Measurements from ENCODE around the gene IQGAP1.
"Not testable (repeated sequence)": the region's sequence is repeated elsewhere in the genome, so short reads cannot be mapped to it uniquely, and the experiment has no call there.

Gene IQGAP1

GRCh38 chr15:90495067-90495466 is 107.0 kb downstream of the IQGAP1 start:
- H3K27me3 ChIP-seq (ENCODE audit: control insufficient read depth in 1 of 2, insufficient read depth in 2 of 2, low read length in 2 of 2): no peaks in the 10 kb centered on the region
- H3K9me3 ChIP-seq (ENCODE audit: control insufficient read depth in 1 of 2, low read length in 2 of 2): no peaks in the 10 kb centered on the region
- no peaks in the 10 kb centered on the region for H3K4me1 ChIP-seq (ENCODE audit: control insufficient read depth in 1 of 2, insufficient read depth in 2 of 2, low read length in 2 of 2)
- H3K4me3 ChIP-seq (ENCODE audit: low read depth in 1 of 2, low read length in 2 of 2): no peak overlapping the region
- H3K36me3 ChIP-seq (ENCODE audit: control insufficient read depth in 1 of 2, insufficient read depth in 2 of 2, low read length in 2 of 2): peaks cover 49 to 82% of the 10 kb centered on the region in 2 donors
- H3K27ac ChIP-seq (ENCODE audit: low read depth, low read length): no peak overlapping the region
- H3K9ac ChIP-seq (ENCODE audit: low read depth in 1 of 2, low read length in 2 of 2): no peak overlapping the region

GRCh38 chr15:90496791-90497190 is 108.7 kb downstream of the IQGAP1 start:
- no peak overlapping the region for H3K9ac ChIP-seq (ENCODE audit: low read depth in 1 of 2, low read length in 2 of 2)
- H3K36me3 ChIP-seq (ENCODE audit: control insufficient read depth in 1 of 2, insufficient read depth in 2 of 2, low read length in 2 of 2): peaks cover 50 to 75% of the 10 kb centered on the region in 2 donors

GRCh38 chr15:90497376-90497775 is 109.3 kb downstream of the IQGAP1 start:
- H3K9ac ChIP-seq (ENCODE audit: low read depth in 1 of 2, low read length in 2 of 2): no peak overlapping the region
- H3K9me3 ChIP-seq (ENCODE audit: control insufficient read depth in 1 of 2, low read length in 2 of 2): no peaks in the 10 kb centered on the region
- no peaks in the 10 kb centered on the region for H3K27me3 ChIP-seq (ENCODE audit: control insufficient read depth in 1 of 2, insufficient read depth in 2 of 2, low read length in 2 of 2)
- H3K4me1 ChIP-seq (ENCODE audit: control insufficient read depth in 1 of 2, insufficient read depth in 2 of 2, low read length in 2 of 2): no peaks in the 10 kb centered on the region
- H3K4me3 ChIP-seq (ENCODE audit: low read depth in 1 of 2, low read length in 2 of 2): no peak overlapping the region
- H3K36me3 ChIP-seq (ENCODE audit: control insufficient read depth in 1 of 2, insufficient read depth in 2 of 2, low read length in 2 of 2): peaks cover 49 to 75% of the 10 kb centered on the region in 2 donors
- H3K27ac ChIP-seq (ENCODE audit: low read depth, low read length): no peak overlapping the region

More at GRCh38 chr15:90496791-90497190, 108.7 kb downstream of the IQGAP1 start:
- no peaks in the 10 kb centered on the region for H3K27me3 ChIP-seq (ENCODE audit: control insufficient read depth in 1 of 2, insufficient read depth in 2 of 2, low read length in 2 of 2)
- no peaks in the 10 kb centered on the region for H3K4me1 ChIP-seq (ENCODE audit: control insufficient read depth in 1 of 2, insufficient read depth in 2 of 2, low read length in 2 of 2)
- no peaks in the 10 kb centered on the region for H3K9me3 ChIP-seq (ENCODE audit: control insufficient read depth in 1 of 2, low read length in 2 of 2)
- H3K27ac ChIP-seq (ENCODE audit: low read depth, low read length): no peak overlapping the region
- H3K4me3 ChIP-seq (ENCODE audit: low read depth in 1 of 2, low read length in 2 of 2): no peak overlapping the region

- Histone ChIP-seq H3K9ac (ENCODE audit: low read depth in 1 of 2, low read length in 2 of 2) (no peak overlapping the region), H3K27me3 (ENCODE audit: control insufficient read depth in 1 of 2, insufficient read depth in 2 of 2, low read length in 2 of 2) (no peaks in the 10 kb centered on the region), H3K36me3 (ENCODE audit: control insufficient read depth in 1 of 2, insufficient read depth in 2 of 2, low read length in 2 of 2) (peaks cover 45 to 71% of the 10 kb centered on the region in 2 donors), H3K4me1 (ENCODE audit: control insufficient read depth in 1 of 2, insufficient read depth in 2 of 2, low read length in 2 of 2) (no peaks in the 10 kb centered on the region), H3K9me3 (ENCODE audit: control insufficient read depth in 1 of 2, low read length in 2 of 2) (no peaks in the 10 kb centered on the region), H3K27ac (ENCODE audit: low read depth, low read length) (no peak overlapping the region), H3K4me3 (ENCODE audit: low read depth in 1 of 2, low read length in 2 of 2) (no peak overlapping the region)
These were observed 109.9 kb downstream of the IQGAP1 start for GRCh38 chr15:90497912-90498311.

- Histone ChIP-seq H3K27me3 (ENCODE audit: control insufficient read depth in 1 of 2, insufficient read depth in 2 of 2, low read length in 2 of 2) (no peaks in the 10 kb centered on the region), H3K4me3 (ENCODE audit: low read depth in 1 of 2, low read length in 2 of 2) (no peak overlapping the region), H3K9me3 (ENCODE audit: control insufficient read depth in 1 of 2, low read length in 2 of 2) (no peaks in the 10 kb centered on the region), H3K36me3 (ENCODE audit: control insufficient read depth in 1 of 2, insufficient read depth in 2 of 2, low read length in 2 of 2) (peaks cover 34 to 49% of the 10 kb centered on the region in 2 donors), H3K27ac (ENCODE audit: low read depth, low read length) (no peak overlapping the region), H3K9ac (ENCODE audit: low read depth in 1 of 2, low read length in 2 of 2) (no peak overlapping the region), H3K4me1 (ENCODE audit: control insufficient read depth in 1 of 2, insufficient read depth in 2 of 2, low read length in 2 of 2) (no peaks in the 10 kb centered on the region)
These were observed 112.1 kb downstream of the IQGAP1 start for GRCh38 chr15:90500171-90500570.

GRCh38 chr15:90501898-90502297 is 113.9 kb downstream of the IQGAP1 start:
- Histone ChIP-seq H3K9me3 (ENCODE audit: control insufficient read depth in 1 of 2, low read length in 2 of 2) (no peaks in the 10 kb centered on the region), H3K4me1 (ENCODE audit: control insufficient read depth in 1 of 2, insufficient read depth in 2 of 2, low read length in 2 of 2) (no peaks in the 10 kb centered on the region), H3K27ac (ENCODE audit: low read depth, low read length) (no peak overlapping the region), H3K27me3 (ENCODE audit: control insufficient read depth in 1 of 2, insufficient read depth in 2 of 2, low read length in 2 of 2) (no peaks in the 10 kb centered on the region), H3K4me3 (ENCODE audit: low read depth in 1 of 2, low read length in 2 of 2) (no peak overlapping the region), H3K9ac (ENCODE audit: low read depth in 1 of 2, low read length in 2 of 2) (no peak overlapping the region), H3K36me3 (ENCODE audit: control insufficient read depth in 1 of 2, insufficient read depth in 2 of 2, low read length in 2 of 2) (peaks cover 29 to 40% of the 10 kb centered on the region in 2 donors)

GRCh38 chr15:90510781-90511180 is 122.7 kb downstream of the IQGAP1 start:
- not testable (repeated sequence) for H3K27ac ChIP-seq (ENCODE audit: low read depth, low read length); H3K36me3 ChIP-seq (ENCODE audit: control insufficient read depth in 1 of 2, insufficient read depth in 2 of 2, low read length in 2 of 2); H3K4me3 ChIP-seq (ENCODE audit: low read depth in 1 of 2, low read length in 2 of 2); H3K9me3 ChIP-seq (ENCODE audit: control insufficient read depth in 1 of 2, low read length in 2 of 2); H3K9ac ChIP-seq (ENCODE audit: low read depth in 1 of 2, low read length in 2 of 2); H3K4me1 ChIP-seq (ENCODE audit: control insufficient read depth in 1 of 2, insufficient read depth in 2 of 2, low read length in 2 of 2); H3K27me3 ChIP-seq (ENCODE audit: control insufficient read depth in 1 of 2, insufficient read depth in 2 of 2, low read length in 2 of 2)

GRCh38 chr15:90511211-90511618 is 123.2 kb downstream of the IQGAP1 start:
- H3K4me1 ChIP-seq (ENCODE audit: control insufficient read depth in 1 of 2, insufficient read depth in 2 of 2, low read length in 2 of 2); H3K9me3 ChIP-seq (ENCODE audit: control insufficient read depth in 1 of 2, low read length in 2 of 2); H3K4me3 ChIP-seq (ENCODE audit: low read depth in 1 of 2, low read length in 2 of 2); H3K36me3 ChIP-seq (ENCODE audit: control insufficient read depth in 1 of 2, insufficient read depth in 2 of 2, low read length in 2 of 2); H3K9ac ChIP-seq (ENCODE audit: low read depth in 1 of 2, low read length in 2 of 2); H3K27me3 ChIP-seq (ENCODE audit: control insufficient read depth in 1 of 2, insufficient read depth in 2 of 2, low read length in 2 of 2); H3K27ac ChIP-seq (ENCODE audit: low read depth, low read length): not testable (repeated sequence)

- Histone ChIP-seq H3K9ac (ENCODE audit: low read depth in 1 of 2, low read length in 2 of 2) (no peak overlapping the region), H3K4me1 (ENCODE audit: control insufficient read depth in 1 of 2, insufficient read depth in 2 of 2, low read length in 2 of 2) (no peaks in the 10 kb centered on the region), H3K27ac (ENCODE audit: low read depth, low read length) (no peak overlapping the region), H3K27me3 (ENCODE audit: control insufficient read depth in 1 of 2, insufficient read depth in 2 of 2, low read length in 2 of 2) (no peaks in the 10 kb centered on the region), H3K4me3 (ENCODE audit: low read depth in 1 of 2, low read length in 2 of 2) (no peak overlapping the region), H3K9me3 (ENCODE audit: control insufficient read depth in 1 of 2, low read length in 2 of 2) (peaks cover 5 to 7% of the 10 kb centered on the region in 2 donors), H3K36me3 (ENCODE audit: control insufficient read depth in 1 of 2, insufficient read depth in 2 of 2, low read length in 2 of 2) (no peaks in the 10 kb centered on the region)
These were observed 124.2 kb downstream of the IQGAP1 start for GRCh38 chr15:90512276-90512675.

- Histone ChIP-seq H3K4me3 (ENCODE audit: low read depth in 1 of 2, low read length in 2 of 2) (no peak overlapping the region), H3K9ac (ENCODE audit: low read depth in 1 of 2, low read length in 2 of 2) (no peak overlapping the region), H3K27me3 (ENCODE audit: control insufficient read depth in 1 of 2, insufficient read depth in 2 of 2, low read length in 2 of 2) (no peaks in the 10 kb centered on the region), H3K4me1 (ENCODE audit: control insufficient read depth in 1 of 2, insufficient read depth in 2 of 2, low read length in 2 of 2) (no peaks in the 10 kb centered on the region), H3K27ac (ENCODE audit: low read depth, low read length) (no peak overlapping the region), H3K36me3 (ENCODE audit: control insufficient read depth in 1 of 2, insufficient read depth in 2 of 2, low read length in 2 of 2) (no peaks in the 10 kb centered on the region), H3K9me3 (ENCODE audit: control insufficient read depth in 1 of 2, low read length in 2 of 2) (peaks cover 5 to 7% of the 10 kb centered on the region in 2 donors)
These were observed 124.9 kb downstream of the IQGAP1 start for GRCh38 chr15:90512981-90513380.

GRCh38 chr15:90513448-90513847 is 125.4 kb downstream of the IQGAP1 start:
- H3K27me3 ChIP-seq (ENCODE audit: control insufficient read depth in 1 of 2, insufficient read depth in 2 of 2, low read length in 2 of 2): no peaks in the 10 kb centered on the region
- no peak overlapping the region for H3K4me3 ChIP-seq (ENCODE audit: low read depth in 1 of 2, low read length in 2 of 2)
- H3K4me1 ChIP-seq (ENCODE audit: control insufficient read depth in 1 of 2, insufficient read depth in 2 of 2, low read length in 2 of 2): no peaks in the 10 kb centered on the region
- no peak overlapping the region for H3K27ac ChIP-seq (ENCODE audit: low read depth, low read length)
- H3K9me3 ChIP-seq (ENCODE audit: control insufficient read depth in 1 of 2, low read length in 2 of 2): peaks cover 5 to 7% of the 10 kb centered on the region in 2 donors
- no peaks in the 10 kb centered on the region for H3K36me3 ChIP-seq (ENCODE audit: control insufficient read depth in 1 of 2, insufficient read depth in 2 of 2, low read length in 2 of 2)
- no peak overlapping the region for H3K9ac ChIP-seq (ENCODE audit: low read depth in 1 of 2, low read length in 2 of 2)
